ENCODE results near the gene CLIC4.

- TF ChIP-seq CTCF (IDR thresholded peaks at IDR 0.05; ENCODE audit: insufficient read depth, low read depth, low read length) = no peak
- TF ChIP-seq EZH2 (IDR thresholded peaks at IDR 0.05; ENCODE audit: insufficient read depth, low read length) = no peak
These were observed 7.1 kb downstream of the CLIC4 start for GRCh38 chr1:24752305-24752704.

Data from astrocyte (in vitro differentiated cells and primary cell).